ENCODE measurements around the gene CCDC17.

CCDC17 gene

GRCh38 chr1:45583666-45584350 is 40.0 kb downstream of the CCDC17 start, which contains the start of gene NASP:
NASP (plus strand) TSS chr1:45584041; CDS start chr1:45584147, 106 bp downstream.
- DNase-seq (ENCODE audit: low read depth): no peak

GRCh38 chr1:45583264-45583665 is 40.6 kb downstream of the CCDC17 start:
- DNase-seq (ENCODE audit: low read depth): peak; percentile 93

GRCh38 chr1:45574105-45574626 is 49.7 kb downstream of the CCDC17 start:
- DNase-seq (ENCODE audit: low read depth): no peak

DNA sequence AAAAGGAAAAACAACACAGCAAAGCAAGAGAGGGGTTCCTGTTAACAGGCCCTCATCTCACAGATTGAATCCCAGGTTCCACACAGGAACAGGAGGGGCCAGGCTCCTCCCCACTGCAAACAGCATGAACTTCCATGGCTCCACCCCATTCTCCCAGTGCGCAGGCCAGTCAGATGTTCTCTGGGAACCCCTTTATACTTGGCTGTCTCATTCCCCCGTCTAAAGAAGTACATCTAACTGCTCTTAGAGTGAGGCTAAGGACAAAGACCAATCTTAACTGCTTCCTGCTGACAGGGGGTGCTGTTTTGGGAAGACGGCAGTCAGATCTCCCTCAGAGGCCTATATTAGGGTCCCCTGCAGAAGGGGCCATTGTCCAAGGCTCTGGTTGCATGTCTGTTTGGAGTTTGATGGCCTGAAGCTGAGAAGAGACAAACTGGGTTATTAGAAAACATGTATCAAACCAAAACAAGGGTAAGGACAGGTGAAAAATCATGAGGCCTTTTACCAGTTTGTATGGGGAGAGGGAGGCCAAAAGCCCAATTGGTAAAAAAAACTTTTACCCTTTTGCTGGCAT is 50.5 kb downstream of the CCDC17 start:
- no peak for DNase-seq (ENCODE audit: low read depth)

DNA sequence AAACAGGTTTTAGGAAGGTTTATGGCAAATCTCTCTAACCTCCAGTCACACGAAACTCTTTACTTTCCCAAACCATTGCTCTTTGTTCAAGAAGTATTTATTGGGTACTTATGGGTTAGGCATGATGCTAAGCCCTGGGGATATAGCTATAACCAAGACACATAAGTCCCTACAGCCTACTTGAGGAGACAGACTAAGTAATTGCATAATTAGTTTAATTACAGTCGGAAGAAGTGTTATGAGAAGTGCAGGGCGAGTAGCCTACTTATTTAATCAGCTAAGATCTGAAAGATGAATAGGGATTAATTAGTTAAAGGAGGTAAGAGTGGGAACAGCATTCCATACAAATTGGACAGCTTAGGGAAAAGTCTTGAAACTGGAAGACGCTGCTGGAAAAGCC is 53.2 kb downstream of the CCDC17 start:
- no peak for DNase-seq (ENCODE audit: low read depth)

Data from non-pigmented ciliary epithelial cell (primary cell).